ENCODE data around the gene FBXO21. TPM values are rescaled to one million over a fixed set of nuclear protein-coding genes. Genes with fewer than 3 reads are reported as not detected.

FBXO21 gene
- total RNA-seq, 1 experiment from 2014 or later: 33.7 TPM

DNA sequence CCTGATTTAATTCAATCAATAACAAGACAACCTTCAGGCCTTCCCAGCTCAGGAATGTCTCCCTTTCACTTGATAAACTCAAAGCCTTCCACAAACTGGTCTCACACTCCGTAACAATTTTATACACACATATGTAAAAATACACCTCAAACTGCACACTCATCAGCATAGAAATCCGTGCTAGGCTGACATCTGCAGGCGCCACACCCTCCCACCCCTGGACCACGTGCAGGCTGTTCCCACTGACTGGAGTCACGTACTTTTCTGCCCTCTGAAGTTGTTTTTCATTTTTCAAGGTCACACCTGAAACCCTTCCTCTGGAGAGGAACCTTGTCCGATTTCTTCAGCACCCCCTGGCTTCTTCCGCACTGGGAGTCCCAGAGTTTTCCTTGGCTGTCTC is 27.6 kb downstream of the FBXO21 start:
- no peak for DNase-seq (ENCODE audit: low spot score)

DNA sequence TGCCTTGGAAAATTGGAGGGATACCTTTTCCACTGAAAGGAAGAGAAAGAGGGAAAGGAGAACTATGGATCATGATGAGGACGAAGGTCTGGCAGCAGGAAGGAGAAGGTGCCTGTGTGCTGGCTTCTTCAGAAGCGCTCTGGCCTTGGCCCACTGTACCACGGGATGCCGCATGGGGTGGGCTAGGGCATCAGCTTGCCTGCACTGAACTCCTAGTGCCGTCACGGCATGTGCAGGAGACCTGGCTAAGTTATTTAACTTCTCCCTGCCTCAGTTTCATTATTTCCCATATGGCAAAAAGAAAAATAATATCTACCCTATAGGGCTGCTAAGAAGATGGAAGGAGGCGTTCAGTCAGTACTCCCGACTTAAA is 28.1 kb downstream of the FBXO21 start:
- no peak for DNase-seq (ENCODE audit: low spot score)

DNA sequence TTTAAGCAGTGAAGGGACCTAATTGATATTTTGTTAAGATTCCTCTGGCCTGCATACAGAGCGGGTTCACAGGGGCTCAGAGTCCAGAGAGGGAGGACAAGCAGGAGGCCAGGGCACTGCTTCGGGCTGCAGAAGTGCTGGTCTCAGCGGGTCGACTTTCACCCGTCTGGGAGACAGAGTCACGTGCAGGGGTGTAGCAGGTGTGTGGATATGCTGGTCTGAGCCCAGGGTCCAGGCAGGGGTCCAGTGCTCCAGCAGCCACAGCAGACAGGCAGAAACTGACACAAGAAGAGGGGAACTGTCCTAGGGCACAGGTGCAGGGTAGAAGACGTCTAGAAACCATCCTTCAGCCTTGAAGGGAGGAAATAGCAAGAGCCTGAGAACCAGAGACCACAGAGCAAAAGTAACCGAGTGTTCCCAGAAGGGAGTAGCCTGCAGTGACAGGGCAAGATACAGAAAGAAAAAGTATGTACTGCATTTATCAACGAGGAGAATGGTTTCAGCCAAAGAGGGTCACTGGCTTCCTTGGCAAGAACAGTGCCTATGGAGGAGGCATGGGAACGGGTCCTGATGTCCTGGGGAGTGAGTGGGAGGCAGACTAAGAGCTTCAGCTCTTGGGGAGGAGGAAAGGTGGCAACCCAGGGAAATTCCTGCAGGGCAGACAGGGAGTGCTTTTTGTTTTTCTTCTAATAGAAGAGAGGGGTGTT is 28.7 kb downstream of the FBXO21 start:
- no peak for DNase-seq (ENCODE audit: low spot score)

GRCh38 chr12:117159674-117160073 is 30.6 kb downstream of the FBXO21 start:
- DNase-seq (ENCODE audit: low spot score): no peak

GRCh38 chr12:117158911-117159553 is 31.2 kb downstream of the FBXO21 start:
- DNase-seq (ENCODE audit: low spot score): no peak

DNA sequence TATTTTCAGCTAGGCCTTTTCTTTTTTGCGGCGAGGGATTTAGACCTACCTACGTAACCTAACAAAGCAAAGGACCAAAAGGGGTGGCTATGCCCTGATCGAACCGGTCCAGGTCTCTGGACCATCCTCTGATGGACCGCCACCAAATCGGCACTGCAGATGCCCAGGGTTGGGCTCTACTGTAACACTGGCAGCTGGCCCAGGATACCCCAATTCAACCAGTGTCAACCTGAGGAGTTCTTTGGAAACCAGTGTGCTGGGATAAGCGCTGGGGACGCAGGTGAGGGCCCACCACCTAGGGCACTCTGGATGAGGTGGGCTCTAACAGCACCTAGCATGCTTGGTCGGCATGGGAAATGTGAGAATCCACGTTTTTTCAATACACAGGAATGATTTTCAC is 32.2 kb downstream of the FBXO21 start:
- no peak for DNase-seq (ENCODE audit: low spot score)

DNA sequence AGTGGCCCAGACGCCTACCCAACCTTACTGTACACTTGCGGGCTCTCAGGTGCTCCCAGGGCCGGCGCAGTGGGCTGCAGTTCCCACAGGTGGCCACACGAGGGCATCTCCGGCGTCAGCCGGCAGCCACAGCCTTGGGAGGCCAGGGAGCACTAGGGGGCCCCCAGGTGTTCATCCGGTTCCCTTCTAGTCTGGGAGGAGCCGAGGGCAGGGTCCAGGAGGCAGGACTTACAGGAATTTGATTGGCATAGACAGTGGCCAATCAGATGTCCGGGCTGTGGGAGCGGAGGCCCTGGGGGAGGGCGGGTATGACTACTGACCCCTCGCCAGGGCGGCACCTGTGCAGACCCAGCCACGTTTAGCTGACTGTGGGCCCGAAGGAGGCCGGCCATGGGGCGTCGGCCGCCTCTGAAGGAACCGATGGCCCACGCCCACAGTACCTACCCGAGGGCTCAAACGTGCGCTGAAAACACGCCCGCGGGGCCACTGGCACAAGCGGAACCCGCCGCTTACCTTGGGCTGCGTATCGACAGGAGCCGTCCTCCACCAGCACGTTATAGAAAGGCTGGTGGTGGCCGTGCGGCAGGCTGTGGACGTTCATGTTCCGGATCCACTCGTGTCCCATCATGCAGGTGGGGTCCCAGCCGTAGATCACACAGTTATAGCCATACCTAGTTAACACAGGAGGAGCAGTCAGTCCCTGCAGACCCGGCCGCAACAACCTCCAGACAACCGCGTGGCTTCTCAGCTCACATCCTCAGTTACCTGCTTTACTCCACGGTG is 34.8 kb downstream of the FBXO21 start:
- DNase-seq (ENCODE audit: low spot score): peak; percentile 79

DNA sequence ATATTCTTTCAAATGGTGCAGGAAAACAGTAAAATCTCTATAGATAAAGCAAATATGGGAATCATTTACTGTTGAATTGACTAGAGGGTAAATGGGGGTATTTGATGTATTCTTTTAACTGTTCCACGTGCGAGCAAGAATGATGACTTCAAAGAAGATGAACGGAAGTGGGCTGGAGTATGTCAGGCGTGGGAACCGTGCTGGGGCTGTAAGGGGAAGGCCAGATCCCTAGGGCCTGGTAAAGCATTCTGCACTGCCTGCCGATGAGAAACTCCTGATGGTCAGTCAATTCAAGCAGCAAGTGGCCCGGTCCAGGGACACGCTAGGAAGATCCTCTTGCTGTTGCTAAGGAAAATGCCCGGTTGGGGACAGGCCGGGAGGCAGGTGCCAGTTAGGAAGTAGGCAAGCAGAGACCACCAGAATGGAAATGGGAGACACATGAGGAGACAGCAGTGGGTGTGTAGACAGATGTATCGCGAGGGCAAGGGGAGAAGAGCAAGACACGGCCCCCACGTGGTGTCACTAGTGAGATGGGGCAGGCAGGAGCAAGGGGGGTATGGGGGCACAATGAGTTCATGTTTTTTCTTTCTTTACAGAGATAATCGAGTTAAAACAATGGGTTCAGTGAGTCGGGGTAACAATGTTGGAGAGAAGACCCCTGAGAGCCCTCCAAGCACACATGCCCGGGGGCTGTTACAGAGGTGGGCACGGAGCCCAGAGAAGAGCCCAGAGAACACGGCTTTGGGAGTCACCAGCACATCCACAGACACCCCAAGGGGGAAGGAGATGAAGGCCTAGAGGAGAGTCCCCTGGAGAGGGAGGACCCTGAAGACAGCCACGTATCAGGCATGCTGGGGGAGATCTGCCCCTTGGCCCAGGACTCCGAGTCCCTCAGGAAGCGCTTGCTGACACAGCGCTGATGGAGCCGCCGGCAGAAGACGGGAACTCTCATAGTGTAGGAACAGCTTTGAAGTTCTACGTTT is 37.2 kb downstream of the FBXO21 start:
- DNase-seq (ENCODE audit: low spot score): no peak

- no peak for DNase-seq (ENCODE audit: low spot score)
These were observed 38.8 kb downstream of the FBXO21 start for GRCh38 chr12:117151403-117152031.

DNA sequence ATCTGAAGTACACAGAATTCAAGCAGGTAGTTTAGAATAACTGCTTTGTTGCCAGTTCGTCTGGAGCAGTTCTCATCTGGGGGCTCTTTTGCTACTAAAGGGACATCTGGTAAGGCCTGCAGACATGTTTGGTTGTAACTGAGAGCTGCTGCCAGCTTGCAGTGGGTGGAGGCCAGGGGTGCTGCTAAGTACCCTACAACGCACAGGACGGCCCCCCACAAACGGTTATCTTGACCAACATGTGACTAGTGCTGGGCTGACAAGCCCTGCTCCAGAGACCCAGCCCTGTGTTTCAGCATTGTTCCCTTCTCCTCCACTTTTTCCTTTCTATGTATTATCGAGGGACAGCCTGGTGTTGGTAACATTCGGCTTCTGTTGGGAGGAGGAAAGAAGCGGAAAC is 40.8 kb downstream of the FBXO21 start:
- DNase-seq (ENCODE audit: low spot score): no peak

DNA sequence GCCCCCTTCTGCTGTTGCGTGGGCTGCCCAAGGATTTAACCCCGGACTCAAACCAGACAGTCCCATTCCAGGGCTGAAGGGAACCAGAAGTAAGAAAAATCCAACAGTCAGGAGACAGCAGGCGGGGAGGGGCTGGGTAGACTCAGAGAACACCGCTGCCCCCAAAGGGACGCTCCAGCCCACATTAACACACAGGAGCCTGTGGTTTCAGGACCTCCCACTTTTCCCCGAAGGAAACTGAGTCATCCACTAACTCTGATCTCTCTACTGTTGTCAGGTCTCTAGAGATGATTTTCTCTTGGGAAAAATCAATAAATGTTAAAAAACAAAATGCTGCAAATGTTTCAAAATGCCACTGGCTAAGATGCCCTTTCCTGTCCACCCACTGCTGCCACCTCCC is 41.6 kb downstream of the FBXO21 start:
- no peak for DNase-seq (ENCODE audit: low spot score)

- DNase-seq (ENCODE audit: low spot score): no peak
These were observed 42.6 kb downstream of the FBXO21 start for GRCh38 chr12:117147639-117148038.

DNA sequence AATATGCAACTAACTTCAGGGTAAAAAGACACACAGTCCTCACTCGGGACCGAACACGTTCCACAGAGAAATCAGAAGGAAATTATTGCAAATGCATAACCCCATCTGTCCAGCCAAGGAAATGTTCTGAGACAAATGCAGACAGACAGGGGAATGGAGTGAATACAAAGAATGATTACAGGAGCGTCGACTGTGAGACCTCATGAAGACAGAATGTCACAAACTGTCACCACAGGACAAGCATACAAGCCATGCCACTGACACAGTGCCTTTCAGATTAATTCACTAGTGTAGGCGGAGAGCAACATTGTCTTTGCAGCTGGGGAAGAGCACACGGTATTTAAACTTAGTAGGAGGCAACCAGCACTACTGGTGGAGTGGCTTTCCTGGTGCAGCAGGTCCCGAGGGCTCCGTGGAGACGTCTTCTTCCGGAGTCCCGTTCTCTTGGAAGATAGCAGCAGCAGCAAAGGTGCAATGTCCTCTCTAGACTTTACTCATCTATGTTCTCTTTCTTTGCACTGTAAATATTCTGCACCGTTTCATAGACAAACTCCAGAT is 44.6 kb downstream of the FBXO21 start:
- DNase-seq (ENCODE audit: low spot score): no peak

- no peak for DNase-seq (ENCODE audit: low spot score)
These were observed 45.7 kb downstream of the FBXO21 start for GRCh38 chr12:117144599-117144998.

DNA sequence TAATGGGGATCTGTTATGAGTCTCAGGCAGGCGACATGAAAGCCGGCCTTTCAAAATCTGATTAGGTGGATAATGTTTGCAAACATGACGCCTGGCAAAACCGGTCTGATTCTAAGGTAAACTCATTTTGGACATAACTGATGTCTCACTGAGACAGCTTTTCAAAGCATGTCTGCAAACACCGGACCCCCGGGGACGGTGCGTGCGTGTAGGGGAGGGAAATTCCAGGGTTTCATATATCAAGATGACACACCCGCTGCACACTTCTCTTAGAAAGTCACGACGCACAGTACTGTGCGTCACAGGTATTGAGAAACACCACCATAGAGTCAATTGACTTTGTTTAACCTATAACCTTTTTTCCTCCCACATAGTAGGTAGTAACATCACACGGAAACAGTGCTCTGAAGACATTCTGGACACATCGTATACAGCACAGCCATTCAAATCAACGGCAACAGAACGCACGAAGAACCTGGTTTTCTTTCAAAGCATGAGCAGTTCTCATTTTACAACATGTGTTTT is 47.2 kb downstream of the FBXO21 start:
- no peak for DNase-seq (ENCODE audit: low spot score)

- no peak for DNase-seq (ENCODE audit: low spot score)
These were observed 48.2 kb downstream of the FBXO21 start for GRCh38 chr12:117142094-117142493.

DNA sequence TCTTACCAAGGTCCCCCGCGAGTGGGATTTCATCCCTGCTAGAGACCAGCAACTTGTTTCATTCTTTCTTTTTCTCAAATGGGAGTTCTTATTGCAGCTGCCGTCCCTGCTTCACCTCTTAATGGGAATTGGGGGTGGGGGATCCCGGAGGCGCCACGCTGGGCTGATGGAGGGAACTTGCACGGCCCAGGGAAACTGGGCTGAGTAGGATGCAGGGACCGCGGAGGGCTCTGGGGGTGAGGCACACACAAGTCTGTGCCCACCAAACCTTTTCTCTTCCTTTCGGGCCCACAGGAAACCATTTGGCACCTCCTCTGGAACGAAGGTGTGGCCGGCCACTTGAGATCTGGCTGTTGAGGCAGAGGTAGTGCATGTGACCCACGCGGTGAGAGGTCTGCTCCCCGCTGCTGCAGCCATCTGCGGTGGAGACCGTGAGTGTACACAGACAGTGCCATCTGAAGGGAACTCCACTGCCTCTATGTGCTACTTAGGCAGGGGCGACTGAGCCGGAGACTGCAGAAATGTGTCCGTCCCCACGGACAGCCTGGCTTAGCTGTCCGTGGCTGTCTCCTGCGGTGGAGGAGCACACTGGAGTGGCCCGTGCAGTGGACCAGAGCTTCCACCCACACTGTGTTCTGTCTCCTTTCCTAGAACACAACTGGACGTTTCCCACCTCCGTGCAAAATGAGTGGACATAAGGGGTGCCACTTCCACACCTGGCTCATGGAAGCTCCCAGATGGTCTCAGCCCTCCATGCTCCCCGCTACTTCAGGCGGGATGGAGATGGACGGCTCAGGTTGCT is 49.0 kb downstream of the FBXO21 start:
- DNase-seq (ENCODE audit: low spot score): no peak

DNA sequence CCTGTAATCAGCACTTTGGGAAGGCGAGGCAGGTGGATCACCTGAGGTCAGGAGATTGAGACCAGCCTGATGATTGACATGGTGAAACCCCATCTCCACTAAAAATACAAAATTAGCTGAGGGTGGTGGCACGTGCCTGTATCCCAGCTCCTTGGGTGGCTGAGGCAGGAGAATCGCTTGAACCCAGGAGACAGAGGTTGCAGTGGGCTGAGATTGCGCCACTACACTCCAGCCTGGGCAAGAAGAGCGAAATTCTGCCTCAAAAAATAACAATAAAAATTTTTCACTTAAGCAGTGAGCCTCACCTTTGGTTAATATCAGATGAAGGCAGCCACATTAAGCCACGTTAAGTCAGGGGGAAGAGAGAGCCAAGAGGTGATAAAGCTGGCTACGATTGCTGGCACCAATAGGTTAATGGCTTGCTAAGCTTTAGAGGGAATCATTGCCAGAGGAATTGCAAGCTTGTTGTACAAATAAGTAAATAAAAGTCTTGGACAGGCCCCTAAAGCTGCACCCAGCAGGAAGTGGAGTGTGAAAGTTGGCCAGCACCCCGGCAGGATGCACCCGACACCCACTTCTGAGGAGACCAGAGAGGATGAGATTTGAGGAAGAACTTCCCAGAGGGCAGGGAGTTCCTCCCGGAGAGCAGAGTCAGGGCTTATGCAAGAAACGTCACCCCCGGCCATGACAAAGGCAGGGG is 49.7 kb downstream of the FBXO21 start:
- DNase-seq (ENCODE audit: low spot score): no peak

DNA sequence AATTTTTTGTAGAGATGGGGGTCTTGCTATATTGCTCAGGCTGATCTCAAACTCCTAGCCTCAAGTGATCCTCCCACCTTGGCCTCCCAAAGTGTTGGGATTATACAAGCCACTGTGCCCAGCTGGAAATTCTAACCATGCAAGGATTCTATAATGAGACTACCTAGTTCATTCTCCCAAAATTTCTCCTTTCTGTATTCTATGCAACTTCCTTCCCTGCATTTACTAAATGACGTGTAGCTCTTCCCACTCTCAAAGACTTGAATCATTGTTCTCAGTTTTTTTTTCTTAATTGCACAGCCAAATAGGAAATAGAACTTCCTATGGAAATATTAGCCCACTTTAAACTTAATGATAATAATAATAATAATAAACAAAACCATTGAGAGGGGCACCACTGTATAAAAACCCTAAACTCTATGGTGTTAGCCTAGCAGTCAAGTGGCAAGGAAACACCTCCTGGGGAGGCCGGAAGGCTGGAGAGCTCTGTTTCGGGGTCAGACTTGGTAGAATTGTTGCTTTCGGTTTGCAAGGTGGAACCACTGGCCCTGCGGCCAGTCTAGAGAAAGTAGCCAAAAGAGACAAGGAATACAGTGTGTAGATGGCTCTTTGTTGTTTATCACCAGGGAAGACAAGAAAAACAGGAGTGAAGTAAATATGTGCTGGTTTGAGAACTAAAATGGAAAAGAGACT is 51.1 kb downstream of the FBXO21 start:
- no peak for DNase-seq (ENCODE audit: low spot score)

Measured in H4 (cell line).